22Rv1 (cell line): ENCODE data around the gene WNK2.

ENCODE experiments used
- H3K27ac ChIP-seq: fragments of 450-650 bp; 2 replicates; pipeline ENCODE4 v1.5.1; 2017
- ZFX ChIP-seq: fragments of 450-650 bp; IDR thresholded peaks from 2 replicates; pipeline ENCODE4 v1.6.1; 2017; ENCODE audit warnings: antibody characterized with exemption, borderline replicate concordance
- TF ChIP-seq, protein P1 (sequence below): fragments of 450-650 bp; IDR thresholded peaks from 2 replicates; pipeline ENCODE4 v1.5.1; 2017; ENCODE audit warnings: mild to moderate bottlenecking

Gene WNK2

DNA sequence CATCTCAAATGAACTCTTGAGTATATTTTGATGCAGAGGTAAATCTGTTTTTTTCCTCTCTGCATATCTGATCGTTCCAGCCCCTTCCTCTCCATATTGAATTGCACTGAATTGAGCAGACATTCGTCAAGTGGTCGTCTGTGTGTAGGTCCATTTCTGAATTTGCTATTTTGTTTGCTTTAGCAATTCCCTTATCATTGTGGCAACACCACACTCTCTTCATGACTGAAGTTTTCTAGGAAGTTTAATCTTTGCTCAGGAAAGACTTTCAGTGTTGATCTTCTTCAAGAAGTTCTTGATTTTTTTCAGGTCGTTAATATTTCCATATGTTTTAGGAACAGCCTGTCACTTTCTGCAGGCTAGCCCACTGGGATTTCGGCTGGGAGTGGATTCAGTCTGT is 132.0 kb downstream of the WNK2 start:
- no peak overlapping the region for H3K27ac ChIP-seq
- TF ChIP-seq ZFX, result no peak
- TF ChIP-seq, protein P1, sequence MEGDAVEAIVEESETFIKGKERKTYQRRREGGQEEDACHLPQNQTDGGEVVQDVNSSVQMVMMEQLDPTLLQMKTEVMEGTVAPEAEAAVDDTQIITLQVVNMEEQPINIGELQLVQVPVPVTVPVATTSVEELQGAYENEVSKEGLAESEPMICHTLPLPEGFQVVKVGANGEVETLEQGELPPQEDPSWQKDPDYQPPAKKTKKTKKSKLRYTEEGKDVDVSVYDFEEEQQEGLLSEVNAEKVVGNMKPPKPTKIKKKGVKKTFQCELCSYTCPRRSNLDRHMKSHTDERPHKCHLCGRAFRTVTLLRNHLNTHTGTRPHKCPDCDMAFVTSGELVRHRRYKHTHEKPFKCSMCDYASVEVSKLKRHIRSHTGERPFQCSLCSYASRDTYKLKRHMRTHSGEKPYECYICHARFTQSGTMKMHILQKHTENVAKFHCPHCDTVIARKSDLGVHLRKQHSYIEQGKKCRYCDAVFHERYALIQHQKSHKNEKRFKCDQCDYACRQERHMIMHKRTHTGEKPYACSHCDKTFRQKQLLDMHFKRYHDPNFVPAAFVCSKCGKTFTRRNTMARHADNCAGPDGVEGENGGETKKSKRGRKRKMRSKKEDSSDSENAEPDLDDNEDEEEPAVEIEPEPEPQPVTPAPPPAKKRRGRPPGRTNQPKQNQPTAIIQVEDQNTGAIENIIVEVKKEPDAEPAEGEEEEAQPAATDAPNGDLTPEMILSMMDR, result no peak

DNA sequence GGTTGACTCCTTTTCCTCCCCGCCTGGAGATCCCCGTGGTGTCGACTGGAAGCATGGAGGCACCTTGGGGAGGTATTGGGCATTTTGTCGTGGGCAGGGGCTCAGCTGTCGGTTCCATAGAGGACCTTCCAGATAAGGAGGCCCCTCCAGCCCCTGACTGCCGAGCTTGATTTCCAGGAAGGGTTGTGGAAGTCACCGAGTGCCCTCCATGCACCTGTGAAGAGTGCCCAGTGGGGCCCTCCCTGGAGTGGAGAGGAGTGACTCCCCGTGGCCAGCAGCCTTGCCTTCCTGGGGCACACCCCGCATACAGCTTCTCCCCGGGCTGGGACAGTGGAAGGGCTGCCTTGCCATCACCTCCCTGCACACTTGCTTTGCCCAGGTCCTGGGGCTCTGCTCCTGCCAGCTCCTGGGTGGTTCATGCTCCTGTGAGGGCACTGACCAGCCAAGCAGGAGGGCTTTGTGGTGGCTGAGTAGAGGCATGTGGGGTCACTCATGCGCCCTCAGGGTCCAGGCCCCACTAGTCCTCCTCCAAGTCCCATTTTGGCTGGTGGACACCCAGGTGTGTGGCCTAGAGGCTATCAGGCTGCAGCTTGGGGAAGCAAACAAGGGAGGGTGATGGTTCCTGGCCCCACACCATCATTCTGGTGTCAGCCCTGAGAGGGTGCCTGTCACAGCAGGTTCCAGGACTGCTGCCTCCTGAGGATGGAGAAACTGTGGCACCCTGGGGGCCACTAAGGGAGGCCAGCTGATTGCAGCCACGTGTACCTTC is 133.0 kb downstream of the WNK2 start:
- H3K27ac ChIP-seq, result no peak overlapping the region

DNA sequence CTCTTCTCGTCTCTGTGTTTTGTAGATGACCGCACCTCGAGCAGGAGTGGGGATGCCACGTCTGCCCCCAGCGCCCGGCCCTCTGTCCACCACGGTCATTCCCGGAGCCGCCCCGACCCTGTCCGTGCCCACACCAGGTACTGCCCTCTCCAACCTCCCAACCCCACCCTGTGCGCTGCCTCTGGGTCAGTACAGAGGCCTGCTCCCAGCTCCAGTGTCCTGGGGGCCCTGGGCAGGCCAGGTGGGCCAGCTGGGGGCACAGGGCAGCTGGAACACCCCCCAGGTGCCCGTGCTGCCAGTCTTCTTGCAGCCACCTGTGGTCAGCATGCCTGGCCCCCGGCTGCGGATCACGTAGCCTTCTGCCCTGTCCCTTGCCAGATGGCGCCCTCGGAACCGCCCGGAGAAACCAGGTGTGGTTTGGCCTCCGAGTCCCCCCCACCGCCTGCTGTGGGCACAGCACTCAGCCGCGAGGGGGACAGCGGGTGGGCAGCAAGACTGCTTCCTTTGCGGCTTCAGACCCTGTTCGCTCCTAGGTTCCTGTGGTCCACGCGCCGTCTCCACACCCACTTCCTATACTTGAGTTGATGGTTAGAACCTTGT is 133.7 kb downstream of the WNK2 start:
- TF ChIP-seq ZFX, result no peak
- TF ChIP-seq, protein P1, result no peak
- no peak overlapping the region for H3K27ac ChIP-seq

More for the DNA sequence above, 133.0 kb downstream of the WNK2 start:
- TF ChIP-seq ZFX, result no peak
- TF ChIP-seq, protein P1, result no peak

DNA sequence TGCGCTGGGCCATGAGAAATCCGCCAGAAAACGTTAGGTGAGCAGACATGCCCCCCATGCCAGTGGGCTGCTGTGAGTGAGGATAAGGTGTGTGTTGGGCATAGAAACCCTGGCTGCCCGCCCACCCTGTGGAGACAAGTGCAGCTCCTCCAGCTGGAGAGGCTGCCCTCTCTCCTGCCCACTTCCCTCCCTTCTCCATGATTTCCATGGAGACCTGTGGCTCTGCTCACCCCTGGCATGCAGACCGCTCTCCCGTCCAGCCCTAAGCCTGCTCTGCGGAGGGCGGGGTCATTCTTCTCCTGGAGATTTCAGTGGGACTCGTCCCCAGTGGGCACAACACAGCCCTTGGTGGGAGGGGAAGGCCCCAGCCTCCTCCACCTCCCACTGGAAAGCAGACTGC is 134.5 kb downstream of the WNK2 start:
- no peak overlapping the region for H3K27ac ChIP-seq
- TF ChIP-seq, protein P1, result no peak
- TF ChIP-seq ZFX, result no peak

DNA sequence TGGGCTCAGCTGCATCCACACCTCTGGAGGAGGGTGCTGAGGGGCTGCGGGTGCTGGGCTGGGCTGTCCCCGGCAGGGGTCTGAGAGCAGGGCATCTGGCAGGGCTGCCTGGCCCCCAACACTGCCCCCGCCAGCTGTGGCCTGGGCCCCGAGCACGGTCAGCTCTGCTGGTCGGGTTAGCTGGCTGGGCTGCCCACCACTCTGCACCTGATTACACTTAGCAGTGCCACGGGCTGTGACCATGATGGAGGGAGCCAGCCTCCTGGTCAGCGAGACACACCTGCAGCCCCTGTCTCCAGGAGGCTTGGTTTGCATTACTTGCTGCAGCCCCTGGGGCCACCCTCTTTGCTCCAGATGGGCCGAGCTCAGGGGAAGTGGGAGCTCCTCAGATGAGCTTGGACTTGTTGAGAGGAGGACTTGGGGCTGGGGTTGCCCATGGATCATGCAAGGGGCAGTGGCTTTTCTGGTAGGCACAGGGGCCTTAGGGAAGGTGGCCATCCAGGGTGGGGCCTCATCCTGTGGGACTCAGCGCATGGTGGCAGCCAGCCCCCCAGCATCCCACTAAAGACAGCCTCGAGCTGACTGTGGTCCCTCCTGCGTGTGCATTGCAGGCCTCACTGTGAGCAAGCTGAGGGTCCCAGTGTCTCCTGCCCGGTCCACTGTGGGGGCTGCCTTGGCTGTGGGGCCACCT is 135.5 kb downstream of the WNK2 start:
- TF ChIP-seq, protein P1, result no peak
- no peak for TF ChIP-seq ZFX
- no peak overlapping the region for H3K27ac ChIP-seq

DNA sequence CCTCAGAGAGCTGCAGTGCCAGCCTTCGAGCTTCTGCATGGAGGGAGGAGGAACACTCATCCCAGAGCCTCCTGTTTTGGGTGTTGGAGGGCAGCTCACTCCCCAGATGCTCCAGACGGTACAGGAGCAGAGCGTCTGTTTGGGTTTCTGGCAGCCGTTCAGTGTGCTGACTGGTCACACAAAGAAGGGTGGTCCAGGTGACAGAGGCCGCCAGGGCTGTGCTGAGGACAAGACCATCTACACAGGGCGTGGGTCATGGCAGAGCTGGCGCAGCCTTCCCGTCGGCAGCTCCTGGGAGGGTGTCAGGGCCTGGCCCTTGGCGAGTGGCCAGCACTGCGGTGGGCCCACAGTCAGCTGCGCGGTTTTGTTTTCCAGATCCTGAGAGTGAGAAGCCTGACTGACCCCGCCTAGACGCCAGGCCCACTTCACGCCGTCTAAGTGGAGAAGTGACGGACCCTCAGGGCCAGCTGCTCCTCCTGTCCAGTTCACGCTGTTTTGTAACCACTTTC is 136.1 kb downstream of the WNK2 start:
- TF ChIP-seq, protein P1, result no peak
- no peak for TF ChIP-seq ZFX

More for the DNA sequence above, 136.1 kb downstream of the WNK2 start:
- H3K27ac ChIP-seq, result no peak overlapping the region
